Stimulated activated CD8-positive, alpha-beta memory T cell treated with anti-CD3 and anti-CD28 coated beads, Interleukin-2, amount 100 ng/mL, for 1 hour (primary cell): ENCODE measurements around the gene PRKCQ.

Experiments
- DNase-seq, 2 donors: peaks; one replicate each; pipeline ENCODE4 v3.0.0-alpha.2; 2020; ENCODE audit warnings: low read depth in 2 of 2

PRKCQ gene

DNA sequence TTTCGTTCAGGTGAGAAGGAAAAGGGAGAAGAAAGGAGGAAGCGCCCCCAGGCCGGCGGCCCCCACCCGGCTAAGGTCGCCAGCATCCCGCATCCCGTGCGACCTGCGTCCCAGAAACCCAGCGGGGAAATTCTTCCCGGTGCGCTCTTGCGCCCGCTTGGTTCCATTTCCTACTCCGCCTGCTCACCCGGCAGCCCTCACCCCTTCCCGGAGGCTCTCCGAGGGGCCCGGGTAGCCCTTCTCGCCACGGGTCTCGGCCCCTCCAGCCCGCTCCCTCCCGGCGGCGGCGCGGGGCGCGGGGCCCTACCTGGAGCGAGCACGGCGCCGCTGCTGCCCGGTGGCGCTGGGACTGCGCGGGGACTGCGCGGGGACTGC, at the start of gene PRKCQ:
PRKCQ (minus strand) TSS at position 373 of the 375 bp plus-strand sequence. CDS start 65,141 bp downstream, outside the sequence.
- no peak for DNase-seq

DNA sequence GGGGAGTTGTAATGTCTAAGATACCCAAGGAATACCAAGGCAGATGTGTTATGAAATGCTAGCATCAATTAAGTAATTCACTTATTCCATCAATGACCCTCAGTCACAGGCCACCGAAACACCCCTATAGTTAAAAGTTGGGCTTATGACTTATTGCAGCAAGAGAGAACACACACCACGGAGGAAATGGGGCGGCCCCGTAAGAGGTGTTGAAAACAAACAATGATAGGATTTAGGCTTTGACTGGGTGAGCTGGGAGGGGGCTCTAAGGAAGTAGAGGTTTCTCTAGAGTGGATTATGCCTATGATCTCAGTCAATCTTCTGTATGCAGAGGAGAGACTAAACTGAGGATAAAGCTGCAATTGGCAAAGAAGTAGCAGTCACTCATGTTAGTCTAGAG, 45.4 kb upstream of the PRKCQ start:
- no peak for DNase-seq

DNA sequence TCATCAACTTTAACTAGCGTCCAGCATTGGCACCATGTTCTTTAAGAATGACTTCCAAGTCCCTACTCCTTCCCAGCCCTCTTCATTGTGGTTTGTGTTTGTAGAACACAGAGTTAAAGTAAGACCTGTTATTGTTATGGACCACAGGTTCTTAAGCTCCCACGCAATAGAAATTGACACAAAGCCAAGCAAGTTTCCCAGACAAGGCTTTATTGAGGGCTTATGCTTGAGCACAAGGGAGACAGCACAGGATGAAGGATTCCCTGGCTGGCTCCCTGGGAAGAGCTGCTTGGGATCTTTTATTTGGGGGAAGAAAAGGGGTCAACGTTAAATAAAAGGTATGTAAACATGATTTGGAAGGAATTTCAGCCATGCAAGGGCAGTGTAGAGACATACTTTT, 44.3 kb upstream of the PRKCQ start:
- DNase-seq, result no peak

DNA sequence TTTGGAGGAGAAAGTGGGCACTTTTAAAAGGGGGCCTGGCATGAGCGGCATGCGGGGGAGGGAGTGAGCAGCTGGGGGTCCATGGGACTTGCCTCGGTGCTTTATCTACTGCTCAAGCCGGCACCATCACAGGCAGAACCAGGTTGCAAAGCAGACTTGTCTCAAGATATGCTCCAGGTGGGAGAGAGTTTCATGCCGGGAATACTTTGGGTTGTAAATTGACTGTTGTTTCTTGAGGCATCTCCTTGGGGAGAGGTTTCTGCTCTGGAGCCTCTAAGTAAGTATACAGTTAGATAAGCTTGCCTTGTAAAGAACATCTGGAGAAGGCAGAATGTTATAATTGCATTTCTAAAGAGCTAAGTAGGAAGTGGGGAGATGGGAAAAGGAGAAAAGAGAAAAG, 42.8 kb upstream of the PRKCQ start:
- DNase-seq, result no peak

DNA sequence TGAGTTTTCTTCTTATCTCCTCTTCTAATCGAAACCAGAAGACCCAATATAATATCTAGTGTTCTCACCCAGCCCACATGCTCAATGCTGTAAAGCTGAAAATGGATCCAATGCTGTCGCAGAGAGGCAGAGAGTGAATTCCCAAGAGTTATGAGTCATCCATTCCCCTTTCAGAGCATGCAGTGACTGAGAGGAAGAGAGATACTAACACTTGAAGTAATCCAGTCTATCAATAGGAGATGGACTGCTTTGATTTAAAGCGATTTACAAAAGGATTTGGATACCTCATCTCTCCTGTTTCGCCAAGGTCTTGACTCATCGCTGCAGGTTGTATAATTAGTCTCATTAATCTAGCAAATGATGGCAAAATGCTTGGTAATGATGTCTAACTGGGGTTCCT, 41.5 kb upstream of the PRKCQ start:
- no peak for DNase-seq

DNA sequence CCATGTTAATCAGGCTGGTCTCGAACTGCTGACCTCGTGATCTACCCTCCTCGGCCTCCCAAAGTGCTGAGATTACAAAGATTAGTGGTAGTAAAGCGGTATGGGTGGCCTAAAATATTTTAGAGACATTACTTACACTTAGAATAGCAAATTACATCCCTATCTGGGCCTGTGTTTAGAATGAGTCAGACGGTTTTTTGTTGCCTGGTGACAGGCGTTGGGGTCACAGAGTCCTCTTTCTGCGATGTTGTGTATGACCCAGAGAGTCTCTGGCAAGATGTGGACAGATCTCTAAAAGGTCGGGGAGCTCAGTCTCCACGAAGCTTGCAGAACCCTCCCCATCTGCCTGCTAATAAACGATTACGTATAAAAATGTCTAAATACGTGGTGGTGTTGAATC, 39.6 kb upstream of the PRKCQ start:
- DNase-seq, result no peak

DNA sequence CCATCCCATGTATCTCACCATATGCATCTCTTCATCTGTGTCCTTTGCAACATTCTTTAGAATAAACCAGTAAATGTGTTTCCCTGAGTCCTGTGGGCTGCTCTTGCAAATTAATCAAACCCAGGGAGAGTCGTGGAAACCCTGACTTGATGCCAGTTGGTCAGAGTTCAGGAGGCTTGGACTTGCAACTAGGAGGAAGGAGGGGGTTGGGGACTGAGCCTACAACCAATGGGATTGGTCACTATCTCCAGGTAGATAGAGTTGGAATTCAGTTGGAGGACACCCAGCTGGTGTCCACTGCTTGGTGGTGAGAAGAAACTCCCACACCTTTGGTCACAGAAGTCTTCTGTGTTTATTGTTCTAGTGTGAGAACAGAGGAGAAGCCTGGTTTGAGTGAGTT, 38.3 kb upstream of the PRKCQ start:
- DNase-seq, result no peak

DNA sequence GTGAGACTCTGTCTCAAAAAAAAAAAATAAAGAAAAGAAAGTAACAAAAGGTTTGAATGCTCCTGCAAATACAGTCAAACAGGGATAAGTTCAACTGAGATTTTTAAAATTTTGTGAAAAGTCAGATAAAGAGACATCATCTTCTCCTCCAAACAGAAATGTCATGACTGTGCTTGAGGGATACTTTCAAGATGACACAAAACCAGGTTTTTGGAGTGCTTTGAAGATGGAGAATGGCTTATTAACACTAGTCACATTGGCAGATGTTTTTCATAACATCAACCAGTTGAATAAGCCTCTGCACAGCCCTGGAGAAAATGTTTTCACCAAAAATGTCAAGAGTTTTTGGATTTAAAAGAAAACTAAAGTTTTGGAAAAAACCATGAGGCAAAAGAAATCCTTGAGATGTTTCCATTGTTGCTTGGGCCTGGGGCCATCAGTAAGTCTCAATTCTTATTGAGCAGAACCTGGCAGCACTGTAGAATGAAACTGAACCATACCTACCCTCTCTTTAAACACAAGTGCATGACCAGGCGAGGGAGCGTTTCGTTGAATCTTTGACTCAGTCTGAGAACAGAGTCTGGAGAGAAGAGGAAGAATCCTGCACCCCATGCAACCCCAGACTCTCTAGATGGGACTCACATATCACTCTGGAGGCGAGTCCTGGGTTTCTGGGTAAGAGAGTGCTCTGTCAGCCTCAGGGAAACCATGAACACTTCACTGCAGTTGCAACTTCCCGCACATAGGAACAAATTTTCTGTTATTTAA, 37.4 kb upstream of the PRKCQ start:
- DNase-seq, result no peak

DNA sequence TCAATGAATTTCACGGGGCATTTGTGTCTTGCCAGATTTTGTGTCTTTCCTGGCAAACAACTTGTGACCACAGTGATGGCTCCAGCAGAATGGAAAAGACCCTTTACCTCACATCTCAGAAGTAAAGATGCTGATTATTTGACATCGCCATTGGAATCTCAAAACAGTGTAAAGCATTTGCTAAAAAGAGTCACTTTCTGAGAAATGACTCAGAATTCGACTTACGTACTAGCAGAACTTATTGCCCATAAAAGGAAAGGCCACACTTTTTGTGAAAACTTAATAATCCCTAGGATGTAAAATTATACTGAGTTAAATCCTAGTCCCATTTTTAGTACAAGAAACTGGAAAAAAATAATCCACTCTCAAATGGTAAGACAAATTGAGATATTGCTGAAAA, 35.9 kb upstream of the PRKCQ start:
- no peak for DNase-seq

DNA sequence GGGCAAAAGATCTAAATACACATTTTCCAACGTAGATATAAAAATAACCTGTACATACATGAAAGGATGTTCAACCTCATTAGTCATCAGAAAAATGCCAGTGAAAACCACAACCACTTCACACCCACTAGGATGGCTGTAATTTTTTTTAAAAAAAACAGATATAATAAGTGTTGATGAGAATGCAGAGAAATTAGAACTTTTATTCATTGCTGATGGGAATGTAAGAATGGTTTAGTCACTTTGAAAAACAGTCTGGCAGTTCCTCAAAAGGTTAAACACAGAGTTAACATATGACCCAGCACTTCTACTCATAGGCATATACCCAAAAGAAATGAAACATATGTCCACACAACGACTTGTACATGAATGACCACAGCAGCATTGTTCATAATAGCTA, 32.3 kb upstream of the PRKCQ start:
- no peak for DNase-seq

DNA sequence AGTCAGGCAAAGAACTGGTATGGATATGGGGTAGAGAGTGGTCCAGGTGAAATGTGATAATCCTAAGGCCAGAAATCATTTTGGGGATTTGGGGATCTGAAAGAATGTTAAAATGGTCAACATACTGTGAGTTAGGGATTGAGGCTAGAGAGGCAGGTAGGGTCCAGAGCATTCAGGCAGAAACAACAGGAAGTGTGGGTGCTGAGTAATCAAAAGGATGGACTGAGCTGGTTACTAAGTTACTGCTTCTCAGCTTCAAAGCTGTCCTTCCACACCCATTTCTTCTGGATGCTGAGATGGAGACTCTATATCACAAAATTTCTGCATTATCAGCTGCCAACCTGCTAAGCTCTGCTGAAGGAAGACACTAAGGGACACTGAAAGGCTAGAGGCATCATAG, 30.6 kb upstream of the PRKCQ start:
- no peak for DNase-seq

DNA sequence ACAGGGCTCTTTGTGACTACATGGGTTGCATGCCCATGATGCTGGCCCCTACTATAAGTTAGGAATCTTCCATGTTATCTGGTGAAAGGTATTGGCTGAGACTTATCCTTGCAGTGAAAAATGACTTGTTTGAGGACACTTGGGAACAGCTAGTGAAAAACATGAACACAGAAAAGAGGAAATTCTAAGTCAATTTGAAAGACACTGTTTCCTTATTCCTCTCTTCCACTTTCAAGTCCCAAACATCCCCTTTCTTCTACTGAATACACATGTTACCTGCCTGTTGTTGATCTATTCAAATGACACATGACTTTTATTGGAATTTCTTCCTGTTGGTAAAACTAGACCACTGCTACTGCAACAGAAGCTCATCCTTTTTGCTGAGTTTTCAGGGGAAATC, 29.5 kb upstream of the PRKCQ start:
- no peak for DNase-seq

DNA sequence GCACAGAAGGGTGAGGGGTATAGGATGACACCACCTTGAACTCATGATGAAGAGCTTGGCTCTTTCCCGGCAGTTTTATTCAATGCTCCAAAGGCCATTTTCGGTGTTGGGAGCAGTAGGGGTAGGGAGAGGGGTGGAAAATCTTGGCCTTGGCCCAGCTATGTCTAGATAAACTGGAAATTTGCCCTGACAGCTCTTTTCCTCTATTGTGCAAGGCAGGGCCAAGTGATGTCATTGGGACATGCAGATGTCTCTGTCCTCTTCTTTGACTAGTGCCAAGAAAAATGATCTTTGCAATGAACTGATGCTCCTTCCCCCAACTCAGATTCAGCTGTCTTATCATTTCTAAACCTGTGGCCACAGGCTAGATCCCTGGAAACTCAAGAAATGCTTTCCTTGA, 27.7 kb upstream of the PRKCQ start:
- DNase-seq, result no peak

DNA sequence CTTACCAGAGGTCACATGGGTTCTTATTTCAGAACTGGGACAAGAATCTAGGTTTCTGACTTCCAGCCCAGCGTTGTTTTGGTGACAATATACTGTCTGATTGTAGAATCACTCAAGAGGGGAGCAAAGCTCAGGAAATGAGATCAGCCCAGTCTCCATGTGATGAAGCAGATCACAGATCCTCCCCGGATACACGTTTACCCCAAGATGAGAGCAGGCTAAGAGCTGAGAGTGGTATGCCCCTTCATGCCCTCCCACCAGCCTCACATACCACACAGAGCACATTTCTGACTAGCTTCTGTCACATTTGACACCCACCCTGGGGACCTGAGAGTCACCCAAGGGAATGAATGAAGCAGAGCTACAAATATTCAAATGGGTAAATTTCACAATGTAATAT, 27.1 kb upstream of the PRKCQ start:
- DNase-seq, result no peak

DNA sequence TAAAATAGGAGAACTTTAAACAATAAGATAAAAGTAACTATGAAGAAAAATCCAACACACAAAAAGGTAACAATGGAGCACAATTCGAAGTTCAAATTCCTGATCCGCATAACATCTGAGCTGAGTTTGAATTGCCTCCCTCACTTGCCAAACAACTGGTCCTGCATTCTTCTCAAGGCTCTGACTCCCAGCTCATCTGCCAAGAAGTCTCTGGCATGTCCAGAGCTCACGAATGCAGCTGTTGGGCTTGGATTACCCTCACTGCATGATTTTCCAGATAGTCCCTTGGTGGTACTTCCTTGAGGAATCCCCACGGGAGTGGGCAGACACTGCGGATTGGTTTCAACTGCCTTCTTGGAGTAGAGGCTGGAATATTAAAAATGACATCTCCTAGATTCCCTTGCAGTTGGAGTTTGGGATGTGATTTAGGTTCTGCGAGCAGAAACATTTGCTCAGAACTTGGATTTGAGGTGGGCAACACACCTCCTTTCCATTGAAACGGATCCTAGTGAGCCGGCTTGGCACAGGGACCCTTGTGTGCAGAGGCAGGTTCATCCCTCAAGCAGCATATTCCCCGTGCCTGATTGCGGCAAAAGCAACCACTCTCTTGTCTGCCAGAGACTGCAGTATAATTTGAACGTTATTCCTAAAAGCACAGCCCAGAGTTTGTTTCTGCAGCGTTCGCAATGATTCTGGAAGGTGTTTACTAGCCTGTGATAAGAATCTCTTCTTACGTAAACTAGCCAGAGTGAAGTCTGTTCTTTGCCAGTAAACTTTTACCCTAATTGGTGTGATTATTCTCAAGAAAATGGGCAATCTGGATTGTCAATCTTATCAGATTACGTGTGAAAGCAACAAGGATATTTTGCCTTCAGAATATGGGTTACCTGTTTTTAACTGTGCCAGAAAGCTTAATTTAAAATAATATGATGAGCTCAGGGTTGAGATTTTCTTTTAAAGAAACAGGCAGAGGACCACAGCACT, 23.4 kb upstream of the PRKCQ start:
- DNase-seq, result no peak

DNA sequence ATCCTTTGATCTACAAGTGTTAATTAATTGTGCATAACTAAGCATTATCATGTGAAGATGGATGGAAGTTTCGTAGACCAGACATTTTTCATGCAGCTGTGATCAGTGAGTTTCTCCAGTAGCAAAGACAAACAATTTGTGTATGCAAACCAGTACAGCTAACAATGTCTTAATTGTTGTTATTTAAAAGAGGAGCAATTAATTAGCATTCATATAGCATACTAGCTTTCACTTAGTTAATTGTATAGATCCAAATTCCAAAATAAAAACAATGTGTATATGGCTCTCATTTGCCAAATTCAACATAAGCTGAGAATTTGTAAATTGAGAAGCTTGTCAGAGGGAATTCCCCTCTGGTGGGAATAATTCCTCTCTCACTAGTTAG, 22.6 kb upstream of the PRKCQ start:
- no peak for DNase-seq

DNA sequence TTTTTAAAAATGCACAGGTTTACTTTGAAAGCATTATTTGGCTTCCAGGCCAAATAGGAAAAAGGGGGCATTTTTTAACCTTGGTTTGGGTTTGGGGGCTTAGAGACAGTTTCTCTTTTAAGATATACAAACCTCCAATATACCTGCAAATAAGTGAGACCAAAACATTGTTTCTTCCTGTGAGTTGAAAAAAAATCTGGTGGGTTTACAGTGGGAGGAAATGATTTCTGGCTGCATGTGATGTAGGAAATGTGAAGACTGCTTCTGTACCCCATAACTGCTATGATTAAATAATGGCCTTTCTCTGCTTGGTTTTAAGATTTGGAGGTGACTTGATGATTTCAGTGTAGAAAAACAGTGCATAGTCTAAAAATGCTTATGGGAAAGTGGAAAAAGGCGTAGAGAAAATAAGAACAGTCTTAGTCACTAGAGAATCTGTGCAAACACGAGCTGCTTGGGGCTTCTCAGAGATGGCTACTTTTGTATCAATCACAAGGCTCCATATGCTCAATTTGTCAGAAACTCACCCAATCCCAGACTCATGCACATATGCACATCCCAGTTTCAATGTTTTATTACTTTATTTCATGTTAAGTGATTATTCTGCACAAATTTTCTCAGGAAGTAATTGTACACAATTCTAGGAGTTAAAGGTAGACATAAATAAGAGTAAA, 22.1 kb upstream of the PRKCQ start:
- no peak for DNase-seq

DNA sequence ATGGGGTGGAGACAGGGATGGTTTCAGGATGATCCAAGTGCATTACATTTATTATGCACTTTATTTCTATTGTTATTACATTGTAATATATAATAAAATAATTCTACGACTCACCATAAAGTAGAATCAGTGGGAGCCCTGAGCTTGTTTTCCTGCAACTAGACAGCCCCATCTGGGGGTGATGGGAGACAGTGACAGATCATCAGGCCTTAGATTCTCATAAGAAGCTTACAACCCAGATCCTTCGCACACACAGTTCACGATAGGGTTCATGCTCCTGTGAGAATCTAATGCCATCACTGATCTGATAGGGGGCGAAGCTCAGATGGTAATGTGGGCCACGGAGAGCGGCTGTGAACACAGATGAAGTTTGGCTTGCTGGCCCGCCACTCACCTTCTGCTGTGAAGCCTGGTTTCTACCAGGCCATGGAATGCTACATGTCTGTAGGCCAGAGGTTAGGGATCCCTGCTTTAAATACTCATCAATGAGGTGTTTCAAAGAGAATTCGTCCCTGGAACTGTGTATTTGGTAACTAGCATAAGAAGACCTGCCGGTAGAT, 21.2 kb upstream of the PRKCQ start:
- DNase-seq, result no peak

DNA sequence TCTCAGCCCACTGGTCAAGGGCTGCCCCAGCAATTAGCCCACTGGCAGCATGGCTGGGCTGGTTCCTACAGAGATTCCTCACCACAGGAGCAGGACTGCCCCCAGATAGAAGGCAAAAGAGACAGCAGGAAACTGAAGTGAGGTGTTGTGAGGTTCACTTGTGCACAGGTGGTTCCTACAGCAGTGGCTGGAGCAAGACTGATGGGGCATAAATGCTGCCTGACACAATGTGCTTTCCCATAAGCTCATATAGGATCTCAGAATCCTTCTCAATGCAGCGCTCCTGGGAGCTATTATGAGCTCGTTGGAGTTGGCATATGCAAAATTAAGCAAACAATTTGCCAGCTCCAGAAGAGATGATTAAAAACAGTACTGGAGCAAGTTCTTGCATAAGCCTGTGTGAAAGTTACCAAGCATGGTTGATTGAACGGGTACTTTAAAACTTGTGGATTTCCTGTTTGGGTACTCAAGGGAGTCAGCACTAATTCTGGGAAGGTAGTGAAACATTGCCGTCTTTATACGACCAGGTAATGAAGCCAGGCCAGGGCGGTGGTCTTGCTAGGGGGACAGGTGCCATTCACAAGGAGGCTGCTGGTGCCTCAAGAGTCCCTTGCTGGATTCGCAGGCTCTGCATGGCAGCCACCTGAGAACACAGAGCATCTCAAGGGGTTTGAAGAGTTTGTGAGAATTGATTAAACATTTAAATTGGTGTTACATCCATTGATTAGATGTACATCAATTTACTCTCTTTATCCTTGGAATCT, 20.3 kb upstream of the PRKCQ start:
- DNase-seq, result no peak

DNA sequence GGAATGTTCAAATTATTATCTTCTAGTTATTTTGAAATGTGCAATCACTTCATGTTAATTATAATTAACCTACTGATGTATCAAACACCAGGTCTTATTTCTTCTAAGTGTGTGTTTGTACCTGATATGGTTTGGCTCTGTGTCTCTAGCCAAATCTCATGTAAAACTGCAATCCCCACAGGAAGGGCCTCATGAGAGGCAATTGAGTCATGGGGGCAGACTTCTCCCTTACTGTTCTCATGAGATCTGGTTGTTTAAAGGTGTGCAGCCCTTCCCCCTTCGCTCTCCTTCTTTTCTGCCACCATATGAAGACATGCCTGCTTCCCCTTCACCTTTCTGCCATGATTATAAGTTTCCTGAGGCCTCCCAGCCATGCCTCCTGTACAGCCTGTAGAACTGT, 18.6 kb upstream of the PRKCQ start:
- DNase-seq, result no peak

DNA sequence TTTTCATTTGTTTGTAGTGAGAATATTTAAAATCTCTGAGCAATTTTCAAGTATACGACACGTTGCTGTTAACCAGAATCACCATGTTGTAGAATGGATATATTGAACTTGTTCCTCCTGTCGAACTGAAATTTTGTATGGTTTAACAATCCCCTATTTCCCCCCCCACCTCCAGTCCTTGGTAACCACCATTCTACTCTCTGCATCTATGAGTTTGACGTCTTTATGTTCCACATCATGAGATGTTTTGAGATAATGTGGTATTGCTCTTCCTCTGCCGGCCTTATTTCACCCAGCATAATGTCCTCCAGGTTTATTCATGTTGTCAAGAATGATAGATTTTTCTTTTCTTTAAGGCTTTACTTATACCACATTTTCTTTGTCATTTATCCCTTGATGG, 17.4 kb upstream of the PRKCQ start:
- no peak for DNase-seq
